Mesendoderm (in vitro differentiated cells): Measurements from ENCODE around the gene MFF.

ENCODE experiments used
- DNase-seq: peaks from one replicate; pipeline ENCODE4 v3.0.0; 2013
- H2AK5ac ChIP-seq: 2 replicates; pipeline ENCODE4 v1.6.1; 2013; ENCODE audit warnings: low read length, inconsistent platforms
- H2BK120ac ChIP-seq: 2 replicates; pipeline ENCODE4 v1.6.1; 2013; ENCODE audit warnings: low read depth, mild to moderate bottlenecking, low read length, moderate library complexity, mixed read lengths
- H2BK15ac ChIP-seq: replicated peaks from 2 replicates; pipeline ENCODE4 v1.6.1; 2013; ENCODE audit warnings: low read depth, mild to moderate bottlenecking, moderate library complexity
- H2BK5ac ChIP-seq: 2 replicates; pipeline ENCODE4 v1.6.1; 2013; ENCODE audit warnings: low read length, inconsistent platforms
- H3K18ac ChIP-seq: 2 replicates; pipeline ENCODE4 v1.6.1; 2013; ENCODE audit warnings: mild to moderate bottlenecking, low read length, mixed read lengths
- H3K23ac ChIP-seq: one replicate; pipeline ENCODE4 v1.6.1; 2013; ENCODE audit warnings: low read length
- H3K27ac ChIP-seq: 2 replicates; pipeline ENCODE4 v1.5.1; 2013; ENCODE audit warnings: low read depth, mild to moderate bottlenecking, inconsistent platforms, low read length, moderate library complexity
- H3K27me3 ChIP-seq: 2 replicates; pipeline ENCODE4 v1.6.1; 2013; ENCODE audit warnings: low read length, control low read depth, mild to moderate bottlenecking, inconsistent platforms; ENCODE audit not compliant: insufficient read depth, poor library complexity
- H3K36me3 ChIP-seq: 2 replicates; pipeline ENCODE4 v1.6.1; 2013; ENCODE audit warnings: low read length, inconsistent platforms; ENCODE audit not compliant: control insufficient read depth, insufficient read depth
- H3K4ac ChIP-seq: one replicate; pipeline ENCODE4 v1.6.1; 2013; ENCODE audit warnings: low read depth, mild to moderate bottlenecking, low read length, moderate library complexity
- H3K4me1 ChIP-seq: 2 replicates; pipeline ENCODE4 v1.6.1; 2013; ENCODE audit warnings: low read depth, low read length, inconsistent platforms; ENCODE audit not compliant: control insufficient read depth
- H3K4me2 ChIP-seq: 2 replicates; pipeline ENCODE4 v1.6.1; 2013; ENCODE audit warnings: low read length
- H3K4me3 ChIP-seq: 2 replicates; pipeline ENCODE4 v1.5.1; 2013; ENCODE audit warnings: mild to moderate bottlenecking, low read length
- H3K56ac ChIP-seq: one replicate; pipeline ENCODE4 v1.6.1; 2013; ENCODE audit warnings: low read length
- H3K79me1 ChIP-seq: 2 replicates; pipeline ENCODE4 v1.6.1; 2013; ENCODE audit warnings: low read length, inconsistent platforms
- H3K79me2 ChIP-seq: 2 replicates; pipeline ENCODE4 v1.6.1; 2013; ENCODE audit warnings: mild to moderate bottlenecking, low read length; ENCODE audit not compliant: control insufficient read depth, insufficient read depth
- H3K9ac ChIP-seq: 2 replicates; pipeline ENCODE4 v1.6.1; 2013; ENCODE audit warnings: low read length, inconsistent platforms
- H4K5ac ChIP-seq: one replicate; pipeline ENCODE4 v1.6.1; 2013; ENCODE audit warnings: low read length
- H4K8ac ChIP-seq: one replicate; pipeline ENCODE4 v1.6.1; 2013; ENCODE audit warnings: low read depth, mild to moderate bottlenecking, control low read depth, low read length, moderate library complexity
- WGBS: extraction: QIAGEN DNeasy Blood & Tissue Kit; methylation state at CpG from one replicate; pipeline ENCODE4 v1.1.7; 2013; ENCODE audit warnings: low lambda C conversion rate, missing lambda C conversion rate; ENCODE audit not compliant: insufficient coverage; ENCODE audit errors: extremely low coverage; 5-methylcytosine and 5-hydroxymethylcytosine counted together

The MFF gene

GRCh38 chr2:227373389-227373788 is 48.3 kb downstream of the MFF start:
- Histone ChIP-seq H3K18ac (no peak overlapping the region), H3K23ac (no peak overlapping the region), H3K79me2 (no peaks in the 10 kb centered on the region), H2BK120ac (no peak overlapping the region), H4K8ac (no peak overlapping the region), H2BK5ac (no peak overlapping the region), H3K27me3 (no peaks in the 10 kb centered on the region), H3K4me3 (no peak overlapping the region), H3K4me2 (no peak overlapping the region), H3K79me1 (no peaks in the 10 kb centered on the region), H4K5ac (no peak overlapping the region), H3K56ac (no peak overlapping the region), H3K4me1 (no peaks in the 10 kb centered on the region), H3K9ac (no peak overlapping the region), H3K4ac (no peak overlapping the region), H2BK15ac (no peak overlapping the region), H3K27ac (no peak overlapping the region), H3K36me3 (no peaks in the 10 kb centered on the region), H2AK5ac (no peak overlapping the region)
- no peak for DNase-seq
- no CpG with 5 or more reads among the region's 10 CpGs for WGBS

GRCh38 chr2:227374158-227374557 is 49.1 kb downstream of the MFF start:
- Histone ChIP-seq H3K9ac (no peak overlapping the region), H3K4me3 (no peak overlapping the region), H3K4me2 (no peak overlapping the region), H3K27ac (no peak overlapping the region), H2BK15ac (no peak overlapping the region), H3K18ac (no peak overlapping the region), H4K5ac (no peak overlapping the region), H3K79me1 (no peaks in the 10 kb centered on the region), H3K56ac (no peak overlapping the region), H4K8ac (no peak overlapping the region), H2BK5ac (no peak overlapping the region), H2BK120ac (no peak overlapping the region), H3K27me3 (no peaks in the 10 kb centered on the region), H3K79me2 (no peaks in the 10 kb centered on the region), H3K23ac (no peak overlapping the region), H3K4ac (no peak overlapping the region), H2AK5ac (no peak overlapping the region), H3K36me3 (no peaks in the 10 kb centered on the region), H3K4me1 (no peaks in the 10 kb centered on the region)
- DNase-seq, result no peak
- WGBS, result no CpG with 5 or more reads among the region's 6 CpGs

GRCh38 chr2:227376656-227377396 is 51.8 kb downstream of the MFF start:
- no peaks in the 10 kb centered on the region for H3K79me2 ChIP-seq
- H3K23ac ChIP-seq, result no peak overlapping the region
- H3K27me3 ChIP-seq, result no peaks in the 10 kb centered on the region
- H4K5ac ChIP-seq, result no peak overlapping the region
- H3K4me1 ChIP-seq, result no peaks in the 10 kb centered on the region
- no peak overlapping the region for H3K4ac ChIP-seq
- H3K18ac ChIP-seq, result no peak overlapping the region
- no peak overlapping the region for H2BK120ac ChIP-seq
- no peak overlapping the region for H3K9ac ChIP-seq
- H2BK15ac ChIP-seq, result no peak overlapping the region
- H3K4me2 ChIP-seq, result no peak overlapping the region
- H3K56ac ChIP-seq, result no peak overlapping the region
- no peak overlapping the region for H2BK5ac ChIP-seq
- no peak overlapping the region for H2AK5ac ChIP-seq
- WGBS, result no CpG with 5 or more reads among the region's 9 CpGs
- no peak overlapping the region for H3K27ac ChIP-seq
- no peak overlapping the region for H4K8ac ChIP-seq
- no peaks in the 10 kb centered on the region for H3K36me3 ChIP-seq
- no peak for DNase-seq
- no peaks in the 10 kb centered on the region for H3K79me1 ChIP-seq
- no peak overlapping the region for H3K4me3 ChIP-seq

GRCh38 chr2:227377467-227378351 is 52.7 kb downstream of the MFF start:
- H3K56ac ChIP-seq, result no peak overlapping the region
- H2BK5ac ChIP-seq, result no peak overlapping the region
- H3K79me2 ChIP-seq, result no peaks in the 10 kb centered on the region
- no peak overlapping the region for H4K5ac ChIP-seq
- no peak overlapping the region for H2BK15ac ChIP-seq
- no peak overlapping the region for H3K4me3 ChIP-seq
- no peak overlapping the region for H3K18ac ChIP-seq
- H3K4me1 ChIP-seq, result no peaks in the 10 kb centered on the region
- H3K23ac ChIP-seq, result no peak overlapping the region
- H3K4ac ChIP-seq, result no peak overlapping the region
- no peaks in the 10 kb centered on the region for H3K36me3 ChIP-seq
- no peak overlapping the region for H2BK120ac ChIP-seq
- H2AK5ac ChIP-seq, result no peak overlapping the region
- H4K8ac ChIP-seq, result no peak overlapping the region
- no peak overlapping the region for H3K9ac ChIP-seq
- no peak for DNase-seq
- H3K79me1 ChIP-seq, result no peaks in the 10 kb centered on the region
- no peak overlapping the region for H3K27ac ChIP-seq
- no peaks in the 10 kb centered on the region for H3K27me3 ChIP-seq
- no CpG with 5 or more reads among the region's 8 CpGs for WGBS
- no peak overlapping the region for H3K4me2 ChIP-seq

DNA sequence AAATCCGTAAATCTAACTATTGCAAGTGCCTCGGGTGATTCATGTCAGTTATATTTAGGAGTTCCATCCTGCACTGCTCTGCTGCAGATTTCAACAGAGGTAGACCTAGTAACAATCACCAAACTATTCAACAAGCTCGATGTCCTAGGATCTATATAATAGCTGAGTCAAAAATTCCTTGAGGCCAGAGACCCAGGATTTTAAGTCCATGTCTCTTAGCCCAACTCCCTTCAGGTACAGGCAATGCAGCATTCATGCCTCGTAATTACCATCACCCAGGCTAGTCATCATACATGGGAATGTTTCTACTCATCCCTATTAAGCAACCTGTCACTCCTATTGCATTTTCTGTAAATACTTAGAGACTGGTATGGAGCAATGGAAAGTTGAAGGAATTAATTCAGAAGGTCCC is 53.3 kb downstream of the MFF start:
- H3K79me1 ChIP-seq, result no peaks in the 10 kb centered on the region
- no peaks in the 10 kb centered on the region for H3K4me1 ChIP-seq
- DNase-seq, result no peak
- H3K18ac ChIP-seq, result no peak overlapping the region
- WGBS, result no CpG with 5 or more reads among the region's 4 CpGs
- no peak overlapping the region for H3K56ac ChIP-seq
- no peak overlapping the region for H2BK15ac ChIP-seq
- no peak overlapping the region for H3K27ac ChIP-seq
- H3K27me3 ChIP-seq, result no peaks in the 10 kb centered on the region
- no peak overlapping the region for H2BK5ac ChIP-seq
- no peak overlapping the region for H3K23ac ChIP-seq
- H2AK5ac ChIP-seq, result no peak overlapping the region
- no peaks in the 10 kb centered on the region for H3K79me2 ChIP-seq
- H3K36me3 ChIP-seq, result no peaks in the 10 kb centered on the region
- H4K5ac ChIP-seq, result no peak overlapping the region
- H3K9ac ChIP-seq, result no peak overlapping the region
- no peak overlapping the region for H4K8ac ChIP-seq
- no peak overlapping the region for H3K4ac ChIP-seq
- H2BK120ac ChIP-seq, result no peak overlapping the region
- no peak overlapping the region for H3K4me2 ChIP-seq
- H3K4me3 ChIP-seq, result no peak overlapping the region
